Hepatocyte (in vitro differentiated cells): ENCODE data around the gene INSL3.

Source experiments
- CTCF ChIP-seq: fragments of 200-600 bp; sonication (generic); IDR thresholded peaks from 2 replicates; pipeline ENCODE4 v1.5.1; 2016; ENCODE audit warnings: antibody characterized with exemption, mild to moderate bottlenecking; ENCODE audit not compliant: poor library complexity
- EZH2 ChIP-seq: fragments of 200-600 bp; sonication (generic); IDR thresholded peaks from 2 replicates; pipeline ENCODE4 v1.6.1; 2016; ENCODE audit warnings: antibody characterized with exemption, mild to moderate bottlenecking, borderline replicate concordance

GRCh38 chr19:17812099-17812498 lies 9.2 kb downstream of the INSL3 start:
- TF ChIP-seq CTCF (no peak), EZH2 (no peak)
